Neural progenitor cell (in vitro differentiated cells): ENCODE results near the gene POLN.

Experiments
- EZH2 ChIP-seq: fragments of 200-600 bp; sonication (generic); IDR thresholded peaks from 2 replicates; pipeline ENCODE4 v1.6.1; 2017; ENCODE audit warnings: antibody characterized with exemption, mild to moderate bottlenecking, moderate library complexity
- EZH2phosphoT487 ChIP-seq: fragments of 200-600 bp; sonication (generic); IDR thresholded peaks from 2 replicates; pipeline ENCODE4 v1.6.1; 2017; ENCODE audit warnings: antibody characterized with exemption
- TF ChIP-seq, protein P1 (sequence below): fragments of 200-600 bp; sonication (generic); IDR thresholded peaks from 2 replicates; pipeline ENCODE4 v1.5.1; 2017; ENCODE audit warnings: antibody characterized with exemption, mild to moderate bottlenecking

DNA sequence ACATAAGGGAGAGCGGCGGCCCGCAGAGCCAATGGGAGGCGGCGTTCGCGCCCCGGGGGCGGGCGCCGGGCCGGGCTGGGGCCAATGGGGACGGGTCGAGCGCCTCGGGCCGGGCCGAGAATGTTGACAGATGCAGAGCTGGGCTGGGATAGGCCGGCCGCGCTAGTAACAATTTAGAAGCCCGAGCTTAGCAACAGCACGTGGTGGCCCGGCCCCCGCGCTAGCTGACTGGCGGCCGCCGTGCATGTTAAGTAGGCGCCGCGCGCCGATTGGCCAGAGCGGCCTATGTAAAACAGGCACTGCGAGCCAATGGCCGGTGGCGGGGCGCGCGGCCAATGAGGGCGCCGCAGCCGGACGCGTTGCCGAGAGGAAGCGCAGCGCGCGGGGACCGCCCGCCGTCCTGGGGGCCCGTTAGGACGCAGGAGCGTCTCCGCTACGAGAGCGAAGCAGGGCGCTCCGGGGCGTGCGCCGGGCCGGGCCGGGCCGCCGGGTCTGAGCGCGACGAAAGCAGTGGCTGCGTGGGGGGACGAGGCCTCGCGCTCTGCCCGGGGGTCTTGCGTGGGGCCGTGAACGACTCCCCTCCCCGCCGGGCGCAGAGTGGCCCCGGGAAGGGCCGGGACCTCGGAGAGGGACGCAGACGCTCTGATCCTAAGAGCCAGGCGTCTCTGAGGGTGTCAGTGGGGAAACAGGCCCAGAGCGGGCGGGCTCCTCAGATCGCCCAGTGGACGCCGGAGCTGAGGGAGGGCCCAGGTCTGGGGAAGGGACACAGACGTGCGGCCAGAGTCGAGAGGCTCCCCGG is 20.4 kb upstream of the POLN start:
- TF ChIP-seq, protein P1, sequence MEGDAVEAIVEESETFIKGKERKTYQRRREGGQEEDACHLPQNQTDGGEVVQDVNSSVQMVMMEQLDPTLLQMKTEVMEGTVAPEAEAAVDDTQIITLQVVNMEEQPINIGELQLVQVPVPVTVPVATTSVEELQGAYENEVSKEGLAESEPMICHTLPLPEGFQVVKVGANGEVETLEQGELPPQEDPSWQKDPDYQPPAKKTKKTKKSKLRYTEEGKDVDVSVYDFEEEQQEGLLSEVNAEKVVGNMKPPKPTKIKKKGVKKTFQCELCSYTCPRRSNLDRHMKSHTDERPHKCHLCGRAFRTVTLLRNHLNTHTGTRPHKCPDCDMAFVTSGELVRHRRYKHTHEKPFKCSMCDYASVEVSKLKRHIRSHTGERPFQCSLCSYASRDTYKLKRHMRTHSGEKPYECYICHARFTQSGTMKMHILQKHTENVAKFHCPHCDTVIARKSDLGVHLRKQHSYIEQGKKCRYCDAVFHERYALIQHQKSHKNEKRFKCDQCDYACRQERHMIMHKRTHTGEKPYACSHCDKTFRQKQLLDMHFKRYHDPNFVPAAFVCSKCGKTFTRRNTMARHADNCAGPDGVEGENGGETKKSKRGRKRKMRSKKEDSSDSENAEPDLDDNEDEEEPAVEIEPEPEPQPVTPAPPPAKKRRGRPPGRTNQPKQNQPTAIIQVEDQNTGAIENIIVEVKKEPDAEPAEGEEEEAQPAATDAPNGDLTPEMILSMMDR: no peak
- TF ChIP-seq EZH2 (no peak), EZH2phosphoT487 (no peak)
